Measurements from ENCODE around the gene FUCA1. TPM values are rescaled to one million over a fixed set of nuclear protein-coding genes. Genes with fewer than 3 reads are reported as not detected.
A peak's percentile ranks its signal among the peaks of the same experiment; 100 is the strongest.

Gene FUCA1
- total RNA-seq, 2 donors from 2014 or later, result 9.7 to 14.0 TPM

DNA sequence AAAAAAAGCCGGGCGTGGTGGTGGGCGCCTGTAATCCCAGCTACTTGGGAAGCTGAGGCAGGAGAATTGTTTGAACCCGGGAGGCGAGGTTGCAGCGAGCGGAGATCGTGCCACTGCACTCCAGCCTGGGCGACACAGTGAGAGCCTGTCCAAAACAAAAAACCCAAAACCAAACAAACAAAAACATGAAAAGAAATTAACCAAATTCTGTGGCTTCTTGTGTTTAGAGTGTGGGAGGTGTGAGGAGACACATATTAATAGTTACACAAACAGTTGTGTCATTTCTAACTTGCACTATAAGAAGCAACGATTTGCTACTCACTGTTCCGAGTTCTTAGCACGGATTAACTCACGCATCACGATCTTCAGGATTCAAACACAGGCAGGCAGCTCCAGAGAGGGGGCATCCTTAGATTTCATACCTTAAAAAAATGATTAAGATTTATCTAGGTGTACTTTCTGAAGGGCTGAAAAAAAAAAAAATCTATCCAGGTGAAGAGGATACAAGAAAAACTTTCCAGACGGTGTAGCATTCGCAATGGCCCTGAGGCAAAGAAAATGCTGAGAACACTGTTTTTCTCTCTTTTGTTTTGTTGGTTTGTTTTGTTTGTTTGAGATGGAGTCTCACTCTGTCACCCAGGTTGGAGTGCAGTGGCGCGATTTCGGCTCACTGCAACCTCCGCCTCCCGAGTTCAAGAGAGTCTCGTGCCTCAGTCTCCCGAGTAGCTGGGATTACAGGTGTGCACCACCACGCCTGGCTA, 42.1 kb downstream of the FUCA1 start:
- Histone ChIP-seq H3K36me3 (ENCODE audit: control insufficient read depth, insufficient read depth, low read length) (no peaks in the 10 kb centered on the region), H3K4me1 (ENCODE audit: control insufficient read depth, insufficient read depth, low read length) (peaks cover 4% of the 10 kb centered on the region), H3K27me3 (ENCODE audit: control insufficient read depth, insufficient read depth, low read length, poor library complexity, severe bottlenecking) (no peaks in the 10 kb centered on the region), H3K9me3 (ENCODE audit: control insufficient read depth, low read length) (no peaks in the 10 kb centered on the region), H3K27ac (ENCODE audit: low read depth, low read length) (no peak overlapping the region), H3K9ac (ENCODE audit: extremely low read depth, low read length, poor library complexity, severe bottlenecking) (no peak overlapping the region), H3K4me3 (ENCODE audit: low read length) (peak overlapping the region; percentile 97)
- Mint-ChIP-seq H3K36me3 (ENCODE audit: low read depth) (no peaks in the 10 kb centered on the region), H3K4me1 (peaks cover 12% of the 10 kb centered on the region), H3K27me3 (ENCODE audit: insufficient read depth) (no peaks in the 10 kb centered on the region), H3K9me3 (no peaks in the 10 kb centered on the region), H3K4me3 (peak overlapping the region; percentile 93), H3K27ac (peak overlapping the region; percentile 98)
- TF ChIP-seq, protein P1, sequence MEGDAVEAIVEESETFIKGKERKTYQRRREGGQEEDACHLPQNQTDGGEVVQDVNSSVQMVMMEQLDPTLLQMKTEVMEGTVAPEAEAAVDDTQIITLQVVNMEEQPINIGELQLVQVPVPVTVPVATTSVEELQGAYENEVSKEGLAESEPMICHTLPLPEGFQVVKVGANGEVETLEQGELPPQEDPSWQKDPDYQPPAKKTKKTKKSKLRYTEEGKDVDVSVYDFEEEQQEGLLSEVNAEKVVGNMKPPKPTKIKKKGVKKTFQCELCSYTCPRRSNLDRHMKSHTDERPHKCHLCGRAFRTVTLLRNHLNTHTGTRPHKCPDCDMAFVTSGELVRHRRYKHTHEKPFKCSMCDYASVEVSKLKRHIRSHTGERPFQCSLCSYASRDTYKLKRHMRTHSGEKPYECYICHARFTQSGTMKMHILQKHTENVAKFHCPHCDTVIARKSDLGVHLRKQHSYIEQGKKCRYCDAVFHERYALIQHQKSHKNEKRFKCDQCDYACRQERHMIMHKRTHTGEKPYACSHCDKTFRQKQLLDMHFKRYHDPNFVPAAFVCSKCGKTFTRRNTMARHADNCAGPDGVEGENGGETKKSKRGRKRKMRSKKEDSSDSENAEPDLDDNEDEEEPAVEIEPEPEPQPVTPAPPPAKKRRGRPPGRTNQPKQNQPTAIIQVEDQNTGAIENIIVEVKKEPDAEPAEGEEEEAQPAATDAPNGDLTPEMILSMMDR (conservative IDR thresholded peaks at IDR 0.05), result no peak
- no peak for DNase-seq
- WGBS, 2 experiments (ENCODE audit: insufficient coverage in 1 of 2, insufficient read length in 1 of 2), result 76 to 95% methylated on average over 16 to 24 of the region's 24 CpGs

DNA sequence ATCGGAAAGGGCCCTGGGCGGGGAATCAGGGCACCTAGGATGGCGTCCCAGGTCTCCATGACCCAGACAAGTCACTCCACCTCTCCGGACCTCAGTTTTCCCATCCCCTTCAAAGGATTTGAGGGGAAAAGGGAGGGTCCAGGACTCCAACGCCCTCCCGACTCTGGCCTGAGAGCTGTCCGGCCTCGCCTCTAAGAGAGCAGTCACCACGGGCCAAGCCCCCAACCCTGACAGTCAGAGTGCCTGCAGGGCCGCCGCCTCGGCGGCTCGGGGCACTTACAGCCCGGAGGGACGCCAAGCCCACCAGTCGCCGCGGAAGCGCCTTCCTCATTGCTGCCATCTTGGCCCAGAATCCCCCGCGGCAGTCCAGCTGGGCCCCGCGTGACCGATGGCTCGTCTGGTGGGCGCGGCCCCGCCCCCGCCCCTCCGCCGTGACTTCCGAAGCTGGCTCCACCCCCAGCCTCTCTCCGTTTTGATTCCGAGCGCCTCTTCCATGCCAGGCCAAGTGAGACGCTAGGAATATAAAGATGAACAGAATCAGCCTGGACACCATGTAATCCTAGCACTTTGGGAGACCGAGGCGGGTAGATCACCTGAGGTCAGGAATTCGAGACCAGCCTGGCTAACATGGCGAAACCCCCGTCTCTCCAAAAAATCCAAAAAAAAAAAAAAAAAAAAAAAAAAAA, 42.9 kb downstream of the FUCA1 start, which contains the start of gene HMGCL:
HMGCL (minus strand) TSS at position 354 of the 686 bp plus-strand sequence; CDS start at position 340, 14 bp downstream.
- Histone ChIP-seq H3K4me3 (ENCODE audit: low read length) (peak within 1 kb of the TSS; percentile 97), H3K9me3 (ENCODE audit: control insufficient read depth, low read length) (no peaks in the 10 kb centered on the region), H3K36me3 (ENCODE audit: control insufficient read depth, insufficient read depth, low read length) (no peaks in the 10 kb centered on the region), H3K4me1 (ENCODE audit: control insufficient read depth, insufficient read depth, low read length) (peaks cover 4% of the 10 kb centered on the region), H3K27me3 (ENCODE audit: control insufficient read depth, insufficient read depth, low read length, poor library complexity, severe bottlenecking) (no peaks in the 10 kb centered on the region), H3K9ac (ENCODE audit: extremely low read depth, low read length, poor library complexity, severe bottlenecking) (peak within 1 kb of the TSS; percentile 76), H3K27ac (ENCODE audit: low read depth, low read length) (peak within 1 kb of the TSS; percentile 45)
- peak; percentile 96 for DNase-seq
- Mint-ChIP-seq H3K4me1 (peaks cover 12% of the 10 kb centered on the region), H3K27ac (peak within 1 kb of the TSS; percentile 98), H3K4me3 (peak within 1 kb of the TSS; percentile 93), H3K36me3 (ENCODE audit: low read depth) (no peaks in the 10 kb centered on the region), H3K27me3 (ENCODE audit: insufficient read depth) (no peaks in the 10 kb centered on the region), H3K9me3 (no peaks in the 10 kb centered on the region)
- TF ChIP-seq, protein P1 (conservative IDR thresholded peaks at IDR 0.05), result no peak
- WGBS, 2 experiments (ENCODE audit: insufficient coverage in 1 of 2, insufficient read length in 1 of 2), result 0 to 1% methylated on average over 15 to 42 of the region's 42 CpGs

DNA sequence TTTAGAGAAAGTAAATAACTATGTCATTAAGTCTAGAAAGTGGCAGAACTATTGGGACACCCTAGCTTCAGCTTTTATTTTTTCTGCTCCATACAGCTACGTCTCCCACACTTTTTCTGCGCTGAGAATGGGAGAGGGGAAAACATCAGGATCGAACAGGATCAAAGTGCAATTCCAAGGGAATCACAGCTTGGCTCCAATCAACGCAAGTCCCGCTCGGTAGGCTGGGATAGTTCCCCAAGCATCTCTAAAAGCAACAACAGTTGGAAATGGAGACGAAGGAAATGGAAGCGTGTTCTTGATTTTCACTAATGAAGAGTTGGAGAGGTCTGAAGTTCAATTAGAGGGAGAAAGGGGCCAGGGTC, 43.4 kb downstream of the FUCA1 start:
- Histone ChIP-seq H3K9me3 (ENCODE audit: control insufficient read depth, low read length) (no peaks in the 10 kb centered on the region), H3K27ac (ENCODE audit: low read depth, low read length) (peak overlapping the region; percentile 45), H3K36me3 (ENCODE audit: control insufficient read depth, insufficient read depth, low read length) (no peaks in the 10 kb centered on the region), H3K4me1 (ENCODE audit: control insufficient read depth, insufficient read depth, low read length) (peaks cover 4% of the 10 kb centered on the region), H3K4me3 (ENCODE audit: low read length) (peak overlapping the region; percentile 97), H3K9ac (ENCODE audit: extremely low read depth, low read length, poor library complexity, severe bottlenecking) (peak overlapping the region; percentile 76), H3K27me3 (ENCODE audit: control insufficient read depth, insufficient read depth, low read length, poor library complexity, severe bottlenecking) (no peaks in the 10 kb centered on the region)
- H3K4me3 Mint-ChIP-seq, result peak overlapping the region; percentile 93
- TF ChIP-seq, protein P1 (conservative IDR thresholded peaks at IDR 0.05), result no peak
- no peaks in the 10 kb centered on the region for H3K36me3 Mint-ChIP-seq (ENCODE audit: low read depth)
- DNase-seq, result no peak
- peak overlapping the region; percentile 98 for H3K27ac Mint-ChIP-seq
- no peaks in the 10 kb centered on the region for H3K9me3 Mint-ChIP-seq
- WGBS, 2 experiments (ENCODE audit: insufficient coverage in 1 of 2, insufficient read length in 1 of 2), result 11 to 17% methylated on average over 6 to 8 of the region's 8 CpGs
- H3K4me1 Mint-ChIP-seq, result peaks cover 12% of the 10 kb centered on the region
- H3K27me3 Mint-ChIP-seq (ENCODE audit: insufficient read depth), result no peaks in the 10 kb centered on the region

Measured in endodermal cell (in vitro differentiated cells).